Left colon (tissue), 2 donors: ENCODE measurements around the gene SOCS2. TPM values are rescaled to one million over a fixed set of nuclear protein-coding genes. Genes with fewer than 3 reads are reported as not detected.
A peak's percentile ranks its signal among the peaks of the same experiment; 100 is the strongest.

ENCODE experiments used
- ATAC-seq: fragments of 200-7000 bp; cut with Tn5 transposase; one replicate; pipeline ENCODE4 v1.9.1; 2020; ENCODE audit warnings: mild to moderate bottlenecking, moderate library complexity
- DNase-seq, 2 donors: peaks; one replicate each; pipeline ENCODE4 v3.0.0-alpha.2; 2020
- intact Hi-C, 2 donors: fragments of 100-400 bp; cut with DNase I in 1 of 2; cut with micrococcal nuclease in 1 of 2; formaldehyde crosslinking; loops; one replicate each; pipeline versions ENCODE4 v1.11.2 to v1.14.0; 2022; cut with DNase I, micrococcal nuclease
- total RNA-seq, 2 donors: library from RNA; stranded (reverse); fragmentation: NEBNext Ultra II Directional; extraction: Animal tissue kit (Norgen Biotek cat#: 25700); gene quantifications; one replicate each; pipeline ENCODE4 v1.2.1, GENCODE V29; 2021
- donor health status: DM: no; HTN: no; CAD: no.
- donor health status: DM: yes; HTN: yes; CAD: no.

The SOCS2 gene
- total RNA-seq, 2 donors from 2014 or later = 19.5 to 27.9 TPM

- ATAC-seq (no peak), DNase-seq (no peak)
- intact Hi-C loops = no loop called here
Observed at GRCh38 chr12:93583627-93584392, 11.3 kb downstream of the SOCS2 start.

- ATAC-seq (no peak), DNase-seq (no peak)
- intact Hi-C loops = no loop called here
Observed at GRCh38 chr12:93585247-93585646, 12.8 kb downstream of the SOCS2 start.

GRCh38 chr12:93587611-93588010 is 15.1 kb downstream of the SOCS2 start:
- ATAC-seq (no peak), DNase-seq (no peak)
- intact Hi-C loops = no loop called here

GRCh38 chr12:93589081-93589480 is 16.6 kb downstream of the SOCS2 start:
- ATAC-seq = no peak
- no peak for DNase-seq
- intact Hi-C loops = no loop called here

GRCh38 chr12:93591137-93591868 is 18.8 kb downstream of the SOCS2 start:
- ATAC-seq = peak; percentile 85
- intact Hi-C loops = loop anchor here in 1 of 2 donors (5.0 kb wide), 1 partner anchor 151 kb away; no protein-coding TSS in a partner anchor
- DNase-seq = peak; percentile 64 to 73

GRCh38 chr12:93592641-93593406 is 20.3 kb downstream of the SOCS2 start:
- intact Hi-C loops = loop anchor here in 1 of 2 donors (5.0 kb wide), 1 partner anchor 149 kb away; no protein-coding TSS in a partner anchor
- no peak for DNase-seq
- ATAC-seq = no peak

- DNase-seq = no peak
- ATAC-seq = no peak
- intact Hi-C loops = loop anchor here in 1 of 2 donors (5.0 kb wide), 1 partner anchor 148 kb away; no protein-coding TSS in a partner anchor
Observed at GRCh38 chr12:93593843-93594242, 21.4 kb downstream of the SOCS2 start.

GRCh38 chr12:93594766-93595311 is 22.4 kb downstream of the SOCS2 start:
- intact Hi-C loops = loop anchor here in 1 of 2 donors (5.0 kb wide), 1 partner anchor 147 kb away; no protein-coding TSS in a partner anchor
- DNase-seq (no peak), ATAC-seq (no peak)

GRCh38 chr12:93595351-93595750 is 22.9 kb downstream of the SOCS2 start:
- intact Hi-C loops = no loop called here
- DNase-seq (no peak), ATAC-seq (no peak)

GRCh38 chr12:93597608-93598007 is 25.1 kb downstream of the SOCS2 start:
- DNase-seq (no peak), ATAC-seq (no peak)
- intact Hi-C loops = no loop called here

GRCh38 chr12:93599192-93599591 is 26.7 kb downstream of the SOCS2 start:
- DNase-seq (no peak), ATAC-seq (no peak)
- intact Hi-C loops = no loop called here

GRCh38 chr12:93601591-93601990 is 29.1 kb downstream of the SOCS2 start:
- DNase-seq = no peak
- intact Hi-C loops = no loop called here
- no peak for ATAC-seq

GRCh38 chr12:93602897-93603668 is 30.6 kb downstream of the SOCS2 start:
- no peak for DNase-seq
- intact Hi-C loops = no loop called here
- ATAC-seq = no peak

- intact Hi-C loops = no loop called here
- ATAC-seq (no peak), DNase-seq (no peak)
Observed at GRCh38 chr12:93603762-93604161, 31.3 kb downstream of the SOCS2 start.

GRCh38 chr12:93608313-93608712 is 35.8 kb downstream of the SOCS2 start:
- intact Hi-C loops = no loop called here
- DNase-seq = no peak
- ATAC-seq = no peak

- ATAC-seq = no peak
- DNase-seq = no peak
- intact Hi-C loops = no loop called here
Observed at GRCh38 chr12:93609281-93610192, 37.1 kb downstream of the SOCS2 start.

GRCh38 chr12:93612776-93613175 is 40.3 kb downstream of the SOCS2 start:
- no peak for ATAC-seq
- intact Hi-C loops = no loop called here

More at GRCh38 chr12:93612776-93613175, 40.3 kb downstream of the SOCS2 start:
- no peak for DNase-seq
